Measurements from ENCODE around the gene CLEC11A.

The CLEC11A gene

GRCh38 chr19:50723735-50724521 lies 764 bp downstream of the CLEC11A start:
- TF ChIP-seq CTCF (IDR thresholded peaks at IDR 0.05; ENCODE audit: borderline replicate concordance, insufficient read depth, low read depth, low read length), result no peak; the same call in 1 of the 2 replicates

GRCh38 chr19:50724522-50725217 lies 1.5 kb downstream of the CLEC11A start:
- peak; percentile 64; the same call in 1 of the 2 replicates for TF ChIP-seq CTCF (IDR thresholded peaks at IDR 0.05; ENCODE audit: borderline replicate concordance, insufficient read depth, low read depth, low read length)
- H3K4me3 ChIP-seq (ENCODE audit: low read depth, low read length), result peak overlapping the region; percentile 57

More at GRCh38 chr19:50723735-50724521, 764 bp downstream of the CLEC11A start:
- H3K4me3 ChIP-seq (ENCODE audit: low read depth, low read length), result no peak overlapping the region

- no peak for TF ChIP-seq CTCF (IDR thresholded peaks at IDR 0.05; ENCODE audit: borderline replicate concordance, insufficient read depth, low read depth, low read length)
- peak overlapping the region; percentile 57 for H3K4me3 ChIP-seq (ENCODE audit: low read depth, low read length)
Measured at GRCh38 chr19:50725218-50725910, 2.2 kb downstream of the CLEC11A start.

GRCh38 chr19:50725911-50726230 lies 2.7 kb downstream of the CLEC11A start:
- H3K4me3 ChIP-seq (ENCODE audit: low read depth, low read length), result no peak overlapping the region
- no peak for TF ChIP-seq CTCF (IDR thresholded peaks at IDR 0.05; ENCODE audit: borderline replicate concordance, insufficient read depth, low read depth, low read length)

GRCh38 chr19:50728084-50728737 lies 5.0 kb downstream of the CLEC11A start:
- no peak for TF ChIP-seq CTCF (IDR thresholded peaks at IDR 0.05; ENCODE audit: borderline replicate concordance, insufficient read depth, low read depth, low read length)
- H3K4me3 ChIP-seq (ENCODE audit: low read depth, low read length), result no peak overlapping the region

GRCh38 chr19:50729894-50730293 lies 6.7 kb downstream of the CLEC11A start:
- TF ChIP-seq CTCF (IDR thresholded peaks at IDR 0.05; ENCODE audit: borderline replicate concordance, insufficient read depth, low read depth, low read length), result no peak
- no peak overlapping the region for H3K4me3 ChIP-seq (ENCODE audit: low read depth, low read length)
